Inflammatory macrophage (primary cell): Measurements from ENCODE around the gene PLEKHA7.

Experiments used
- DNase-seq, 2 donors: peaks; one replicate each; pipeline ENCODE4 v3.0.0-alpha.2; 2020 to 2022

The PLEKHA7 gene

GRCh38 chr11:16831316-16832192, 182.7 kb downstream of the PLEKHA7 start:
- peak in 1 of 2 donors; percentile 22 for DNase-seq

DNA sequence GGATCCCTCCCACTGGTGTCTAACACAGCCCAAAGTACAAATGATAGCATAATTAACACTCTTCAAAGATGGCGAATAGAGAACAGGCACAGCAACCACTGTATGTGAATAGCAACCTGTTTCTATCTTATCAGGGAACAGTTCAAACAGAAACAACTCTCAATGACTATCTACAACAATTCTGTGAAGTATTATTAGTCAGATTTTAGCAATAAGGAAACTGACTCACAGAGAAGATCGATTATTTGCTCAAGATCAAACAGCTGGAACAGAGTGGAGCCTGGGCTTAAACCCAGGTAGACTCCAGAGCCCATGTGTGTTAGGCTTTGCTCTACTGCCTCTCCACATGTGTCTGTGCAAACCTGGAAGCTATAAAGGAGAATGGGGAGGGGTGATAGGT, 187.1 kb downstream of the PLEKHA7 start:
- no peak for DNase-seq

GRCh38 chr11:16825968-16826367, 188.2 kb downstream of the PLEKHA7 start:
- no peak for DNase-seq

GRCh38 chr11:16825101-16825500, 189.1 kb downstream of the PLEKHA7 start:
- DNase-seq, result no peak

DNA sequence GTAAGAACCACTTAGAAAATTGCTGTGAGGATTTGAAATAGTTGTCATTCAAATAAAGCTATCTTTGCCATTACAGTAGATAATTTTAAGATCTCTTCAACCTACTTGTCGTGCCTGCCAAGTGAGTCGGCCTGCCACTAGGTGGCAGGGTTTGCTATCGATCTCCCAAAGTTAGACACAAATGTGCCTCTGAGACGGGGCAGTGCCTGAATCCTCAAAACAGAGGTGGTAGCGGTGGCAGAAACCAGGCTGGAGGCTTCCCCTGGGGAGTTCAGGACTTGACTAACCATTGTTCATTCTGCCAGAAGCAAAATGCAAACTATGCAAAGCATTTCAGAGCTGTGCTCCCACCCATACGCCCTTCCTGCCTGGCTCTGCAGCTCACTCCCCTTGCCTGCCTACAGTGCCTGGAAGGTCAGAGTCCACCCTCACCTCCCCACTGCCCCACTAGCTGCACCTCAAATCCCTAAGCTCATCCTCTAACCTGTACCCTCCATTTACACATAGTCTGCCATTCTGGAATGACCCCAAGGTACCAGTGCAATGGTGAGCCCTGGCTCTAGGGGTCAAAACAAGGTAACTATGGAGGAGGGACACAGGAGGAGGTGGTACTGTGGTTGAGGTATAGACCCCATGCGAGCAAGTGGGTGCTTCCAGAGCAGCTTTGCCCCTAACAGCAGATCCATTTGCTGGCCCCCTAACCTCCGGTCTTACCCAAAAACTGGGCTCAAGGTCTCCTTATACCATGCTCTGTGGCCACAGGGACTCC, 193.7 kb downstream of the PLEKHA7 start:
- DNase-seq, result peak; percentile 77 to 85

DNA sequence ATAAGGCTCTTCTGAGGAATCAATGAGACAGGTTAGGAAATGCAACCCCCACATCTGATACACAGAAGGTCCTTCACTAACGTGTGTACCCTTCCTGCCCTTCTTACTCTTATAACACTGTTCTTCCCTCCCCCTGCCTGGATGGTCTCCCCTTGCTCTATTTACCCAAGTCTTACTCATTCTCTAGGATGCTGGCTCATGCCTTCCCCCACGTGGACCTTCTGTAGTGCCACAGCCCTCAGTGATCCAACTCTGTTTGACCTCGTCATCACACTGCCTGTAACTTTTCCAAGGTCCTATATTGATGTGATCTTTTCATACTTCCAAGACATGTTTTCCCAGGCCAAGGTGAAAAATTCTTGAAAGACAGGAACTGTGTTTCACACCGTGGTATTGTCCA, 195.9 kb downstream of the PLEKHA7 start:
- DNase-seq, result no peak

- DNase-seq, result peak; percentile 77
Measured at GRCh38 chr11:16817351-16817750, 196.9 kb downstream of the PLEKHA7 start.

DNA sequence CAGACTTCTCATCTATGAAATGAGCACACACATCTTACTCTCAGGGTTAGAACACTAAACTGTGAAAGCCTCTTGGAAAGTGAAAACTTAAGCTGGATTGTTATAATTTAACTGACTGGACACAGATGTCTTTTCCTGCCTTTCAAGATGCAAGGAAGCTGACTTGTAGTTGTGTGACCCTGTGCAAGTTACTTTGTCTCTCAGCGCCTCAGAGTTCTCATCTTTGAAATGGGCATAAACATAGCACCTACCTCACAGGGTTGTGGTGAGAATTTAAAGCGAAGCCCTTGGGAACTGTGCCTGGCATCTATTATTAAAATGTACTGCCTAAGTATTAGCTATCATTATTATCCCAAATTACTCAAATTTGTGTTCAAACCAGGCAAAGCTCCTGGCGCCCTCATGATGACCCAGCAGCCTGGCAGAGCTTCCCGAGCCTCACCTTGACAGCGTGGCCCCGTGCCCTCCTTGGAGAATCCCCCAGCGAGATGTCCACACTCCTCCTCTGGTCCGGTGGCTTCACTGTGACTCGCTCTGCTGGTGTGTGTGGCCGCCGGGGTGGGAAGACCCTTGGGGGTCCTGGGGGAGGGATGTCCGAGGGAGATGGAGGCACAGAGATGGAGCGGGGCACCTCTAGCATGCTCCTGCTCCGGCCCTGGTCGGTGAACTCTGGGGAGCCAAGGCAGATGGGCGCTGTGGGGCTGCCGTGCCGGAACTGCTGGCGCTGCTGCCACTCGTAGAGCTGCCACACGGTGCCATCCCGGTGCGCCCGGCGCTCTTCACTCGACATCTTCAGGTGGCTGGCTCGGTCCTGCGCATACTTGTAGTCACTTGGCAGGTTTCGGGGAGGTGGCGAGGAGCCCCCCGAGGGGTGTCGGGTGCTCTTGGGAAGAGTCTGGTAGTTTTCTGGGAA, 197.6 kb downstream of the PLEKHA7 start:
- no peak for DNase-seq

- peak; percentile 84 to 87 for DNase-seq
Measured at GRCh38 chr11:16815047-16815767, 199.0 kb downstream of the PLEKHA7 start.

- peak; percentile 76 to 85 for DNase-seq
Measured at GRCh38 chr11:16814410-16815046, 199.7 kb downstream of the PLEKHA7 start.

GRCh38 chr11:16813126-16813525, 201.1 kb downstream of the PLEKHA7 start:
- DNase-seq, result peak; percentile 19 to 48

DNA sequence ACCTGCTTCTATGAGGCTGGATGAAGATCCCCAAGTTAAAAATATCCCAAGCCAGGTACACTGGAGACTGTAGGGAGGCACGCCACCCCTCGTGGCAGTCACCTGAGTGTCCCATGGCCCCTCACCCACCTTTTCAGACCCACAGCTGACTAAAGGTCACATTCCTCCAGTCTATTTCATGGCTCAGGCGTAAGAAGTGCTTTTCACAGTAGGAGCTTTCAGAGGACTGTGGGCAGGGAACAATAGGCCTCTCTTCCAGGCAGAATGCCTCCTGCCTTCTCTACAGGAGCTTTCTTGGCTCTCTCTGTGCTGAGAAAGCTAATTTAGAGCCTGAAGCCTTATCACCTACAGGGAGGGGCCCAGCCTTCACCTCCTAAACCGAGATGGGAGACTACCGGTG, 201.9 kb downstream of the PLEKHA7 start:
- no peak for DNase-seq

GRCh38 chr11:16811136-16812020, 202.8 kb downstream of the PLEKHA7 start:
- no peak for DNase-seq

DNA sequence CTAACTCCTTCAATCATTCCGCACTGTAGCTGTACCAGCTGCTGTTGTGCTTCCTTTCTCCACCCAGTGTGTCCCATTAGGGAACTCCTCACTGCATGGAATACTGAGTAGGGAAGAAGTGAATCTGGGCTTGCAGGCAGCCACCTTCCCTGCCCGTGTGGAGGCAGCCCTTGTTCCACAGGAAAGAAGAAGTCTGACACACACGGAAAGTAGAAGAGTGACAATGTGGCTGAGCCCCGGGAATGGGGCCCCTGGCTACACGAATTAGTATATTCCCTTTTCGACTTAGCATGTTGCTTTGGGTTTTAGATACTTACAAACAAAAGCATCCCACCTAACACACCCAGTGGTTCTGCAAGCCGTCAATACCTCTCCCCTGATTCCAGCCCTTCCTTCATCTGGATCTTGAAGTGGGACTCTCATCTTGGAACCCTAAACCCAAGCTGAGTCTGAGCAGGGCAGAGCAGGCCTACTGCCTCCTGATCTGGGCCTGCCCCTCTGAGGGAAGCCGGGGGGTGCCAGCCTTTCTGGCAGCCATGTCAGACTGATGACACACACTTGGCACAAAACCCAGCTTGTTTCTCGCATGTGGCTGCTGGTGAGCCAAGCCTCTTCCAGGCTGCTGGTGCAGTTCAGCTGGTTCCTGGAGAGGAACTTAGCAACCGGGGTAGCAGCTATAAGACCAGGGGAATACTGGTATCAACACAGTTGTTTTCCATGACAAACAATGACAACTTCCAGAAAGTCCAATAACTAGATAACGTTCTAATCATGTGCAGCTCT, 204.1 kb downstream of the PLEKHA7 start:
- peak; percentile 38 to 52 for DNase-seq

DNA sequence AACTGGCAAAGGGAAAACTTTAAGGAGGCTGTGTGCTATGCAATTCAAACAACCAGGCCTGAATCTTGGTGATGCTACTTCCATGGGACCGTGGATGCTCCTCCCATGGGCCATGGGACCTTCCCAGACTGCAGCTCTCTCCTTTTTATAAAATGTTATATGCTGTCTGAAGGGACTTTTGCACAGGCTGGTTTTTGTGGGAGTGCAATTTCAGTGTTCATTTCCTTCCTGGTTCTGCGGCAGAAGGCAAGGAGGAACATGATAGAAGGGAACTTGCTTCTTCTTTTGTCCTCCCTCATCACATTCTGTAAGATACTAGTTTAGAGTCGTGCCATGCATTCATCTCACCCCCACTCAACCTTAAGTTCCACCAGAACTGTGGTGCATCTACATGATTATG, 206.9 kb downstream of the PLEKHA7 start:
- peak; percentile 86 to 90 for DNase-seq

- DNase-seq, result no peak
Measured at GRCh38 chr11:16806791-16807190, 207.4 kb downstream of the PLEKHA7 start.

DNA sequence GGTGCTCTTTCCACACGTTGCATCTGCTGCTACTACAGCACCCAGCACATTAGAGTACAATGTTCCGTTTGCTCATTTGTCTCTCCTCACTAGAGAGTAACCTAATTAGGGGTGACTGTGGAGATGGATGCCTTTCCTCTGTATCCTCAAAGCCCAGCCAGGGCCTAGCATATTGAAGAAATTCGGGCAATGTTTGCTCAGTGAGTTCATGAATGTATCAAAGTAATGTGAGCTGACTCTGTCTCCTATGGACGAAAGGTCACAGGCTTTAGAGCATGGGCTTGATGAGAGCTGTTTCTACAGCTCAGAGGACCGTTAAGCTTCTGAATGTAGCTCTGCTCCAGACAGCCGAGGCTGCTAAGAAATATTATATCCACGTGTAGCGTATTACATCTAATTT, 208.3 kb downstream of the PLEKHA7 start:
- DNase-seq, result no peak

DNA sequence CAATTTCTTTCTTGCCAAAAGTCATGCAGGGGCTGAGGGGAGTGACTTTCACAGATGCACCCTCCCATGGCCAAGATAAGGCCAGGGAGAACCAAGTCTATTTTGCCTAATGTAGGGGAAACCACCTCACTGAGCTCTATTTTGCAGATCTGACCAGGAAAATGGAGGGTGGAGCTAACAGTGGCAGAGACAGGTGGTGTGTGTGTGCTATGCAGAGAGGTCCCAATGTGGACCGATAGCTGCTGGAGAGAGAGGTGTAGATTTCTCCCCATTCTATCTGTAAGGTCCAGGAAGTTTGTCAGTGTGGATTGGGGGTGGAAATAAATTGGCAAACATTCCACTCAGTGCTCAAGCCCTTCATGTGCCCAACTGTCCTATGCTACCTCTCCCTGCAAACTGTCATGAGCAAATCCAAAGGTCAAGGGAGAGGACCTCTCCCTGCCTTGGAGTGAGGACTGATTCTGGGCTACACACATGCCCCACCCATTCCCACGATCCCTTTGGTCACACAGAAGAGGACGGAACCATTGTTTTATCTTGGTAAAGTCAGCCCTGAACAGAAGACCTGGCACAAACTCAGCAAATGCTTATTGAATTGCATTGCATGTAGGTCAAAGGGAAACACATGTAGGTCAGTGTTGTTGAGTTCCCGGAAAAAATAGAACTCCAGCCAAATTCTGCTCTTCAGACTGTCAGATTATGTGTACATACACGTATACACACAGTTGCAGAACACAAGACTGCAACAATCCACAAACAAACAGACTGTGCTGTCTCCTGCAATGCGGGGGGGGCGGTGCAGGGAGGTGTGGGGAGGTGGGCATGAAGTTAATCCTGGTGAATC, 209.9 kb downstream of the PLEKHA7 start:
- no peak for DNase-seq
